HepG2 (cell line): ENCODE data around the gene POU6F2. TPM values are rescaled to one million over a fixed set of nuclear protein-coding genes. Genes with fewer than 3 reads are reported as not detected.
A peak's percentile ranks its signal among the peaks of the same experiment; 100 is the strongest.

Experiments used
- FOSL2 ChIP-seq: sonication (generic); formaldehyde crosslinking; IDR thresholded peaks from 2 replicates; pipeline ENCODE4 v1.4.0; 2020; ENCODE audit warnings: missing genetic modification reagents
- FOXA3 ChIP-seq: IDR thresholded peaks from 2 replicates; pipeline ENCODE4 v1.6.1; 2016; ENCODE audit warnings: missing genetic modification reagents, missing compliant biosample characterization
- GTF2F1 ChIP-seq: fragments of 150-350 bp; IDR thresholded peaks from 2 replicates; pipeline ENCODE4 v1.6.1; 2014; ENCODE audit warnings: low read length
- HDAC1 ChIP-seq: sonication (generic); formaldehyde crosslinking; IDR thresholded peaks from 2 replicates; pipeline ENCODE4 v1.5.1; 2020; ENCODE audit warnings: mild to moderate bottlenecking, missing genetic modification reagents
- KAT2B ChIP-seq: fragments of 150-350 bp; IDR thresholded peaks from 2 replicates; pipeline ENCODE4 v1.6.1; 2014; ENCODE audit warnings: low read depth, low read length, borderline replicate concordance
- NKX3-1 ChIP-seq: sonication (generic); formaldehyde crosslinking; IDR thresholded peaks from 2 replicates; pipeline ENCODE4 v1.5.0; 2020; ENCODE audit warnings: missing genetic modification reagents
- PITX1 ChIP-seq: sonication (generic); formaldehyde crosslinking; IDR thresholded peaks from 2 replicates; pipeline ENCODE4 v1.5.1; 2020; ENCODE audit warnings: mild to moderate bottlenecking, missing genetic modification reagents
- SRSF4 ChIP-seq: fragments of 200-400 bp; formaldehyde crosslinking; IDR thresholded peaks from one replicate; pipeline ENCODE4 v1.6.1; 2018; ENCODE audit warnings: mild to moderate bottlenecking, low read depth, low read length, moderate library complexity; ENCODE audit not compliant: poor library complexity, severe bottlenecking
- ZFP37 ChIP-seq: sonication (generic); formaldehyde crosslinking; IDR thresholded peaks from 2 replicates; pipeline ENCODE4 v1.4.0; 2020; ENCODE audit warnings: missing genetic modification reagents, borderline replicate concordance
- ZKSCAN1 ChIP-seq: fragments of 150-350 bp; IDR thresholded peaks from 2 replicates; pipeline ENCODE4 v1.6.1; 2014; ENCODE audit warnings: low read length
- ZNF136 ChIP-seq: sonication (generic); formaldehyde crosslinking; IDR thresholded peaks from 2 replicates; pipeline ENCODE4 v1.8.1; 2022; ENCODE audit warnings: low read depth, mild to moderate bottlenecking, moderate library complexity, missing genetic modification reagents
- ZNF160 ChIP-seq: sonication (generic); formaldehyde crosslinking; IDR thresholded peaks from 2 replicates; pipeline ENCODE4 v1.8.0; 2022; ENCODE audit warnings: mild to moderate bottlenecking, inconsistent platforms, missing genetic modification reagents
- ZSCAN9 ChIP-seq: IDR thresholded peaks from 2 replicates; pipeline ENCODE4 v1.6.1; 2016; ENCODE audit warnings: borderline replicate concordance
- polyA plus RNA-seq, 8 experiments: library from polyadenylated mRNA; depleted of rRNA in 3 of 8; stranded (reverse) in 7 of 8; unstranded in 1 of 8; fragments of >200 nt; fragmentation: Illumina TruSeq in 4 of 8; extraction: Trizol in 4 of 8; gene quantifications; 2 replicates each; pipeline versions ENCODE4 v1.2.1 to v1.2.3, GENCODE V29; 2011 to 2016; ENCODE audit warnings: low read depth in 4 of 8, missing spikeins in 1 of 8, mixed read lengths in 1 of 8; ENCODE audit not compliant: insufficient read depth in 1 of 8
- total RNA-seq, 5 experiments: library from RNA; depleted of rRNA; stranded (reverse); fragments of >200 nt; fragmentation: Illumina TruSeq; extraction: Trizol; gene quantifications; 2 replicates each; pipeline ENCODE4 v1.2.3, GENCODE V29; 2016; ENCODE audit warnings: low read depth in 1 of 5
- TF ChIP-seq, protein P1 (sequence below), 2 experiments: sonication (generic) in 1 of 2; formaldehyde crosslinking in 1 of 2; IDR thresholded peaks; 2 replicates each; pipeline versions ENCODE4 v1.6.1 to v1.9.0; 2014 to 2022; ENCODE audit warnings: antibody characterized with exemption in 1 of 2, borderline replicate concordance in 1 of 2, inconsistent platforms in 1 of 2, low read depth in 1 of 2, missing genetic modification reagents in 1 of 2
- TF ChIP-seq, protein P2 (sequence below), 2 experiments: fragments of 450-650 bp in 1 of 2; sonication (generic) in 1 of 2; formaldehyde crosslinking; IDR thresholded peaks; 2 replicates each; pipeline versions ENCODE4 v1.5.0 to v1.8.0; 2020 to 2022; ENCODE audit warnings: mild to moderate bottlenecking in 1 of 2, missing genetic modification reagents in 1 of 2
- TF ChIP-seq, protein P3 (sequence below): sonication (generic); formaldehyde crosslinking; IDR thresholded peaks from 2 replicates; pipeline ENCODE4 v1.8.0; 2022; ENCODE audit warnings: missing genetic modification reagents, low read depth, mild to moderate bottlenecking, borderline replicate concordance
- TF ChIP-seq, protein P4 (sequence below): sonication (generic); formaldehyde crosslinking; IDR thresholded peaks from 2 replicates; pipeline ENCODE4 v1.4.0; 2020; ENCODE audit warnings: missing genetic modification reagents
- TF ChIP-seq, protein P5 (sequence below): sonication (generic); formaldehyde crosslinking; IDR thresholded peaks from 2 replicates; pipeline ENCODE4 v1.5.1; 2020; ENCODE audit warnings: missing genetic modification reagents, mild to moderate bottlenecking, borderline replicate concordance

Gene POU6F2
- total and polyA plus RNA-seq, 2 of the 13 experiments (the other 11 are each of a cell fraction or from before 2014, with no cell fraction given): not detected

DNA sequence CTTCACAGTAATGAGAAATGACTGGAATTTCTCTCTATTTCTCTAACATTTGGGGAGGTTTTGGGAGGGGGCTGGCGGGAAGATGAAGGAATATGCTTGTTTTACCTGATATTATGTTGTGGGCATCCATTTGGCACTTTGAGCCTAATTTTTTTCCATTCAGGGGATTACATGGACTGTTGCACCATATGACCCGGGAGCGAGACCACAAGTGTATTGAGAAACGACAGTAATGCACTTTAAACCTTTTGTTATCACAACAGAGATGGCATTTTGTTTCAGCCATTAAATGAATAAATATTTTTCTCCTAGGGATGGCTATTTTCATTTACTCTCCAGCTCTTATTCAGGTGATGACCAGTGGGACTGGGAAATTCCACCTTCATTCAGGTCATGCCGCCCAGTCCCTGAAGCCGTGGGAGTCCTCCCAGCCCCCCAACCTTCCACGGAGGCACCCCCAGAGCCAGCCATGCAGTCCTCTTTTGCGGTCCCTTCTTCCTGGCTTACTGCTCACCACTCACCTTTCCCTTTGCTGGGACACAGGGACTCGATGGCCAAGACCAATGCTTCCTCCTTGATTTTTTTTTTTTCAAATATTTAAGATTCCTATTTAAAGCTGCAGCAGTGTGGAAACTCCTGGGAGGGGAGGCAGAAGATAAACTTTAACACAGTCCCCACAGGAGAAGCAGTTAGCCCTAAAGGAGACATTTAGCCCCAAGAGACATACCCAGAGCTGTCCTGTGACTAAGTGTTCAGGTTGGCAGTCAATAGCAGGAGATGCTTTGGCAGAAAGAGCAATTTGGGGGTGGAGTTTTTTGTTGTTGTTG lies 397.6 kb downstream of the POU6F2 start (continued):
- TF ChIP-seq, protein P1, sequence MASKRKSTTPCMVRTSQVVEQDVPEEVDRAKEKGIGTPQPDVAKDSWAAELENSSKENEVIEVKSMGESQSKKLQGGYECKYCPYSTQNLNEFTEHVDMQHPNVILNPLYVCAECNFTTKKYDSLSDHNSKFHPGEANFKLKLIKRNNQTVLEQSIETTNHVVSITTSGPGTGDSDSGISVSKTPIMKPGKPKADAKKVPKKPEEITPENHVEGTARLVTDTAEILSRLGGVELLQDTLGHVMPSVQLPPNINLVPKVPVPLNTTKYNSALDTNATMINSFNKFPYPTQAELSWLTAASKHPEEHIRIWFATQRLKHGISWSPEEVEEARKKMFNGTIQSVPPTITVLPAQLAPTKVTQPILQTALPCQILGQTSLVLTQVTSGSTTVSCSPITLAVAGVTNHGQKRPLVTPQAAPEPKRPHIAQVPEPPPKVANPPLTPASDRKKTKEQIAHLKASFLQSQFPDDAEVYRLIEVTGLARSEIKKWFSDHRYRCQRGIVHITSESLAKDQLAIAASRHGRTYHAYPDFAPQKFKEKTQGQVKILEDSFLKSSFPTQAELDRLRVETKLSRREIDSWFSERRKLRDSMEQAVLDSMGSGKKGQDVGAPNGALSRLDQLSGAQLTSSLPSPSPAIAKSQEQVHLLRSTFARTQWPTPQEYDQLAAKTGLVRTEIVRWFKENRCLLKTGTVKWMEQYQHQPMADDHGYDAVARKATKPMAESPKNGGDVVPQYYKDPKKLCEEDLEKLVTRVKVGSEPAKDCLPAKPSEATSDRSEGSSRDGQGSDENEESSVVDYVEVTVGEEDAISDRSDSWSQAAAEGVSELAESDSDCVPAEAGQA (IDR thresholded peaks at IDR 0.05; ENCODE audit: low read depth): no peak
- TF ChIP-seq, protein P1 (CRISPR knock-in tag; IDR thresholded peaks at IDR 0.05; ENCODE audit: borderline replicate concordance): no peak
- TF ChIP-seq FOXA3 (CRISPR knock-in tag): 0 out of 2 replicates have a peak, but pooled peaks have one; percentile 7
- TF ChIP-seq, protein P2, sequence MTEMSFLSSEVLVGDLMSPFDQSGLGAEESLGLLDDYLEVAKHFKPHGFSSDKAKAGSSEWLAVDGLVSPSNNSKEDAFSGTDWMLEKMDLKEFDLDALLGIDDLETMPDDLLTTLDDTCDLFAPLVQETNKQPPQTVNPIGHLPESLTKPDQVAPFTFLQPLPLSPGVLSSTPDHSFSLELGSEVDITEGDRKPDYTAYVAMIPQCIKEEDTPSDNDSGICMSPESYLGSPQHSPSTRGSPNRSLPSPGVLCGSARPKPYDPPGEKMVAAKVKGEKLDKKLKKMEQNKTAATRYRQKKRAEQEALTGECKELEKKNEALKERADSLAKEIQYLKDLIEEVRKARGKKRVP (CRISPR knock-in tag; IDR thresholded peaks at IDR 0.05): peak in 1 of 2 experiments; percentile 51; a peak in 1 of 4 replicates
- TF ChIP-seq FOSL2 (CRISPR knock-in tag): no peak
- TF ChIP-seq, protein P3, sequence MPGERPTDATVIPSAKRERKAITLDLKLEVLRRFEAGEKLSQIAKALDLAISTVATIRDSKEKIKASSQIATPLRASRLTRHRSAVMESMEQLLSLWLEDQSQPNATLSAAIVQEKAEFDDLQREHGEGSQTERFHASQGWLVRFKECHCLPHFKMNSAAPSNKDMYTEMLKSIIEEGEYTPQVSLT (CRISPR knock-in tag): no peak
- no peak for TF ChIP-seq KAT2B
- TF ChIP-seq, protein P4, sequence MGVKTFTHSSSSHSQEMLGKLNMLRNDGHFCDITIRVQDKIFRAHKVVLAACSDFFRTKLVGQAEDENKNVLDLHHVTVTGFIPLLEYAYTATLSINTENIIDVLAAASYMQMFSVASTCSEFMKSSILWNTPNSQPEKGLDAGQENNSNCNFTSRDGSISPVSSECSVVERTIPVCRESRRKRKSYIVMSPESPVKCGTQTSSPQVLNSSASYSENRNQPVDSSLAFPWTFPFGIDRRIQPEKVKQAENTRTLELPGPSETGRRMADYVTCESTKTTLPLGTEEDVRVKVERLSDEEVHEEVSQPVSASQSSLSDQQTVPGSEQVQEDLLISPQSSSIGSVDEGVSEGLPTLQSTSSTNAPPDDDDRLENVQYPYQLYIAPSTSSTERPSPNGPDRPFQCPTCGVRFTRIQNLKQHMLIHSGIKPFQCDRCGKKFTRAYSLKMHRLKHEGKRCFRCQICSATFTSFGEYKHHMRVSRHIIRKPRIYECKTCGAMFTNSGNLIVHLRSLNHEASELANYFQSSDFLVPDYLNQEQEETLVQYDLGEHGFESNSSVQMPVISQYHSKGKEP: no peak
- TF ChIP-seq GTF2F1: no peak
- no peak for TF ChIP-seq SRSF4
- TF ChIP-seq, protein P5, sequence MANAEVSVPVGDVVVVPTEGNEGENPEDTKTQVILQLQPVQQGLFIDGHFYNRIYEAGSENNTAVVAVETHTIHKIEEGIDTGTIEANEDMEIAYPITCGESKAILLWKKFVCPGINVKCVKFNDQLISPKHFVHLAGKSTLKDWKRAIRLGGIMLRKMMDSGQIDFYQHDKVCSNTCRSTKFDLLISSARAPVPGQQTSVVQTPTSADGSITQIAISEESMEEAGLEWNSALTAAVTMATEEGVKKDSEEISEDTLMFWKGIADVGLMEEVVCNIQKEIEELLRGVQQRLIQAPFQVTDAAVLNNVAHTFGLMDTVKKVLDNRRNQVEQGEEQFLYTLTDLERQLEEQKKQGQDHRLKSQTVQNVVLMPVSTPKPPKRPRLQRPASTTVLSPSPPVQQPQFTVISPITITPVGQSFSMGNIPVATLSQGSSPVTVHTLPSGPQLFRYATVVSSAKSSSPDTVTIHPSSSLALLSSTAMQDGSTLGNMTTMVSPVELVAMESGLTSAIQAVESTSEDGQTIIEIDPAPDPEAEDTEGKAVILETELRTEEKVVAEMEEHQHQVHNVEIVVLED (CRISPR knock-in tag): no peak
- TF ChIP-seq ZKSCAN1: no peak
- no peak for TF ChIP-seq ZSCAN9 (CRISPR knock-in tag)
- TF ChIP-seq ZNF160 (CRISPR knock-in tag): no peak
- no peak; the same call in 1 of the 2 replicates for TF ChIP-seq HDAC1 (CRISPR knock-in tag)
- TF ChIP-seq ZFP37 (CRISPR knock-in tag): no peak
- no peak for TF ChIP-seq ZNF136 (CRISPR knock-in tag)
- peak; percentile 70; the same call in 1 of the 2 replicates for TF ChIP-seq PITX1
- no peak for TF ChIP-seq NKX3-1 (CRISPR knock-in tag)
